Stimulated activated CD8-positive, alpha-beta memory T cell treated with anti-CD3 and anti-CD28 coated beads, Interleukin-7, amount 100 ng/mL, for 1 hour (primary cell): ENCODE data around the gene TRIP4.

Source experiments
- DNase-seq, 2 donors: peaks; one replicate each; pipeline ENCODE4 v3.0.0-alpha.2; 2020; ENCODE audit warnings: low read depth in 2 of 2

TRIP4 gene

GRCh38 chr15:64447536-64448315 lies 60.1 kb downstream of the TRIP4 start:
- no peak for DNase-seq

- DNase-seq, result no peak
These were observed 65.5 kb downstream of the TRIP4 start for GRCh38 chr15:64452988-64453688.

- DNase-seq, result no peak
These were observed 66.0 kb downstream of the TRIP4 start for GRCh38 chr15:64453689-64454037.

GRCh38 chr15:64454282-64454681 lies 66.6 kb downstream of the TRIP4 start:
- no peak for DNase-seq

- no peak for DNase-seq
These were observed 68.3 kb downstream of the TRIP4 start for GRCh38 chr15:64455961-64456371.

GRCh38 chr15:64456634-64457108 lies 69.0 kb downstream of the TRIP4 start:
- DNase-seq, result no peak

GRCh38 chr15:64459066-64459781 lies 71.6 kb downstream of the TRIP4 start:
- DNase-seq, result no peak

GRCh38 chr15:64460206-64460723 lies 72.6 kb downstream of the TRIP4 start, which contains the start of gene ZNF609:
Gene ZNF609 (plus strand): TSS chr15:64460578. CDS start chr15:64499420, 38,842 bp downstream.
- DNase-seq, result peak; percentile 70 to 78

GRCh38 chr15:64460724-64461720 lies 73.4 kb downstream of the TRIP4 start:
- DNase-seq, result peak in 1 of 2 donors; percentile 3

GRCh38 chr15:64461721-64462162 lies 74.1 kb downstream of the TRIP4 start:
- DNase-seq, result no peak

GRCh38 chr15:64462492-64462891 lies 74.9 kb downstream of the TRIP4 start:
- DNase-seq, result no peak

- DNase-seq, result no peak
These were observed 76.8 kb downstream of the TRIP4 start for GRCh38 chr15:64464276-64465005.

GRCh38 chr15:64466408-64467141 lies 78.9 kb downstream of the TRIP4 start:
- DNase-seq, result no peak

GRCh38 chr15:64472161-64472560 lies 84.5 kb downstream of the TRIP4 start:
- DNase-seq, result no peak

- no peak for DNase-seq
These were observed 87.2 kb downstream of the TRIP4 start for GRCh38 chr15:64474846-64475245.

GRCh38 chr15:64476550-64476949 lies 88.9 kb downstream of the TRIP4 start:
- DNase-seq, result no peak

- DNase-seq, result no peak
These were observed 91.2 kb downstream of the TRIP4 start for GRCh38 chr15:64478863-64479262.

- DNase-seq, result no peak
These were observed 93.3 kb downstream of the TRIP4 start for GRCh38 chr15:64480891-64481290.

- DNase-seq, result no peak
These were observed 96.1 kb downstream of the TRIP4 start for GRCh38 chr15:64483749-64484148.
